Peyer's patch (tissue), 4 donors: ENCODE measurements around the gene MTMR3.

ENCODE experiments used
- POLR2A ChIP-seq, 2 donors: fragments of 450-650 bp; IDR thresholded peaks; one replicate each; pipeline ENCODE4 v1.5.1; 2017; ENCODE audit warnings: antibody characterized with exemption in 2 of 2, mild to moderate bottlenecking in 2 of 2, moderate library complexity in 2 of 2
- TF ChIP-seq, protein P1 (sequence below), 6 experiments: fragments of 450-650 bp in 4 of 6; fragments of 200-600 bp in 2 of 6; sonication (generic) in 1 of 6; IDR thresholded peaks; one replicate each; pipeline ENCODE4 v1.5.1; 2017 to 2019; ENCODE audit warnings: antibody characterized with exemption in 6 of 6, mild to moderate bottlenecking in 3 of 6, moderate library complexity in 1 of 6

DNA sequence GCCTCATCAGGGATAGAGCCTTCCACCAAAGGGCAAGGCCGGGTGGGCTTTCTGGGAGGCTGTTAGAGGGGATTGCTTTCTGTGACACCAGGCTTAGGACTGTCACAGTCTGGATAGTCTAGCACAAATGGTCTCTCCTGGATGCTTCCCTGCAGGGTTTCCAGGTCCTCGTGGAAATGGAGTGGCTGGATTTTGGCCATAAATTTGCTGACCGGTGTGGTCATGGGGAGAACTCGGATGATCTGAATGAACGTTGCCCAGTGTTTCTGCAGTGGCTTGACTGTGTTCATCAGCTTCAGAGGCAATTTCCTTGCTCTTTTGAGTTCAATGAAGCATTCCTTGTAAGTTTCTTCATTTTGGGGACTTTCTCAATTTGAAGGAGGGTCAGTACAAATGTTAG is 130.2 kb downstream of the MTMR3 start:
- TF ChIP-seq, protein P1, sequence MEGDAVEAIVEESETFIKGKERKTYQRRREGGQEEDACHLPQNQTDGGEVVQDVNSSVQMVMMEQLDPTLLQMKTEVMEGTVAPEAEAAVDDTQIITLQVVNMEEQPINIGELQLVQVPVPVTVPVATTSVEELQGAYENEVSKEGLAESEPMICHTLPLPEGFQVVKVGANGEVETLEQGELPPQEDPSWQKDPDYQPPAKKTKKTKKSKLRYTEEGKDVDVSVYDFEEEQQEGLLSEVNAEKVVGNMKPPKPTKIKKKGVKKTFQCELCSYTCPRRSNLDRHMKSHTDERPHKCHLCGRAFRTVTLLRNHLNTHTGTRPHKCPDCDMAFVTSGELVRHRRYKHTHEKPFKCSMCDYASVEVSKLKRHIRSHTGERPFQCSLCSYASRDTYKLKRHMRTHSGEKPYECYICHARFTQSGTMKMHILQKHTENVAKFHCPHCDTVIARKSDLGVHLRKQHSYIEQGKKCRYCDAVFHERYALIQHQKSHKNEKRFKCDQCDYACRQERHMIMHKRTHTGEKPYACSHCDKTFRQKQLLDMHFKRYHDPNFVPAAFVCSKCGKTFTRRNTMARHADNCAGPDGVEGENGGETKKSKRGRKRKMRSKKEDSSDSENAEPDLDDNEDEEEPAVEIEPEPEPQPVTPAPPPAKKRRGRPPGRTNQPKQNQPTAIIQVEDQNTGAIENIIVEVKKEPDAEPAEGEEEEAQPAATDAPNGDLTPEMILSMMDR (IDR thresholded peaks at IDR 0.05): no peak
- no peak for TF ChIP-seq POLR2A (IDR thresholded peaks at IDR 0.05)
